Uterus (tissue), 2 donors: ENCODE measurements around the gene BCAS3.

Source experiments
- CTCF ChIP-seq, 4 experiments: fragments of 200-600 bp in 2 of 4; fragments of 450-650 bp in 2 of 4; sonication (generic) in 2 of 4; IDR thresholded peaks; one replicate each; pipeline ENCODE4 v1.5.1; 2016 to 2019; ENCODE audit warnings: antibody characterized with exemption in 4 of 4, mild to moderate bottlenecking in 2 of 4, moderate library complexity in 1 of 4
- POLR2A ChIP-seq, 2 donors: fragments of 450-650 bp; IDR thresholded peaks; one replicate each; pipeline ENCODE4 v1.6.1; 2016; ENCODE audit warnings: antibody characterized with exemption in 2 of 2, mild to moderate bottlenecking in 1 of 2, moderate library complexity in 1 of 2

GRCh38 chr17:61406971-61407911 is 729.6 kb downstream of the BCAS3 start:
- TF ChIP-seq CTCF (IDR thresholded peaks at IDR 0.05): no peak
- no peak for TF ChIP-seq POLR2A (IDR thresholded peaks at IDR 0.05)
